Spinal cord (tissue), 10 donors: Measurements from ENCODE around the gene DCAF12. TPM values are rescaled to one million over a fixed set of nuclear protein-coding genes. Genes with fewer than 3 reads are reported as not detected.

Experiments used
- DNase-seq, 6 donors: peaks; one replicate each; pipeline versions ENCODE4 v3.0.0 to v3.0.0-alpha.2; 2013 to 2015; ENCODE audit warnings: low spot score in 6 of 6, low read depth in 4 of 6
- H3K27ac ChIP-seq: one replicate; pipeline ENCODE4 v1.5.1; 2013; ENCODE audit warnings: low read depth, low read length, control low read depth
- H3K27me3 ChIP-seq: one replicate; pipeline ENCODE4 v1.6.1; 2013; ENCODE audit warnings: low read length; ENCODE audit not compliant: control insufficient read depth, insufficient read depth
- H3K36me3 ChIP-seq: one replicate; pipeline ENCODE4 v1.6.1; 2013; ENCODE audit warnings: low read length; ENCODE audit not compliant: control insufficient read depth, insufficient read depth
- H3K4me1 ChIP-seq: one replicate; pipeline ENCODE4 v1.6.1; 2013; ENCODE audit warnings: low read length; ENCODE audit not compliant: control insufficient read depth, insufficient read depth
- H3K4me3 ChIP-seq: one replicate; pipeline ENCODE4 v1.5.1; 2013; ENCODE audit warnings: low read depth, low read length, control low read depth
- H3K9me3 ChIP-seq: one replicate; pipeline ENCODE4 v1.6.1; 2013; ENCODE audit warnings: low read length; ENCODE audit not compliant: control insufficient read depth, insufficient read depth
- WGBS: methylation state at CpG from one replicate; pipeline ENCODE4 v1.1.5; 2013; ENCODE audit warnings: missing lambda C conversion rate; ENCODE audit not compliant: insufficient coverage; 5-methylcytosine and 5-hydroxymethylcytosine counted together
- long read RNA-seq, 4 donors: transcript quantifications; one replicate each; lab custom pipeline, GENCODE V29; 2026
- polyA plus RNA-seq, 2 donors: library from polyadenylated mRNA; unstranded; fragments of 120-200 nt; gene quantifications; one replicate each; pipeline ENCODE4 v1.2.1, GENCODE V29; 2013; ENCODE audit not compliant: insufficient read length in 2 of 2
- total RNA-seq, 2 donors: library from RNA; depleted of rRNA in 1 of 2; stranded (reverse); fragments of 120-200 nt in 1 of 2; fragments of >200 nt in 1 of 2; gene quantifications; one replicate each; pipeline versions ENCODE4 v1.2.3 to v1.2.4, GENCODE V29; 2013 to 2014
- donor health status: healthy.

Gene DCAF12
- total RNA-seq (10 to 100 TPM; 32.3 to 41.0 TPM), polyA plus RNA-seq (10 to 100 TPM; 41.6 to 46.9 TPM)
- long read RNA-seq, donor 1, transcript DCAF12-201 (9 exons, 3,667 nt), result major isoform, 14 of 14 reads
- long read RNA-seq, donor 1, partial matches to known transcripts, result 0 of 14 reads
- long read RNA-seq, donor 1, other reads (novel, unspliced or antisense), result 0 of 14 reads
- long read RNA-seq, donor 2, transcript DCAF12-201 (9 exons, 3,667 nt), result major isoform, 7 of 7 reads
- long read RNA-seq, donor 2, partial matches to known transcripts, result 0 of 7 reads
- long read RNA-seq, donor 2, other reads (novel, unspliced or antisense), result 0 of 7 reads
- long read RNA-seq, donor 3, transcript DCAF12-201 (9 exons, 3,667 nt), result major isoform, 10 of 10 reads
- long read RNA-seq, donor 3, partial matches to known transcripts, result 0 of 10 reads
- long read RNA-seq, donor 3, other reads (novel, unspliced or antisense), result 0 of 10 reads
- long read RNA-seq, donor 4, transcript DCAF12-201 (9 exons, 3,667 nt), result major isoform, 12 of 19 reads
- long read RNA-seq, donor 4, partial matches to known transcripts, result 7 of 19 reads
- long read RNA-seq, donor 4, other reads (novel, unspliced or antisense), result 0 of 19 reads

DNA sequence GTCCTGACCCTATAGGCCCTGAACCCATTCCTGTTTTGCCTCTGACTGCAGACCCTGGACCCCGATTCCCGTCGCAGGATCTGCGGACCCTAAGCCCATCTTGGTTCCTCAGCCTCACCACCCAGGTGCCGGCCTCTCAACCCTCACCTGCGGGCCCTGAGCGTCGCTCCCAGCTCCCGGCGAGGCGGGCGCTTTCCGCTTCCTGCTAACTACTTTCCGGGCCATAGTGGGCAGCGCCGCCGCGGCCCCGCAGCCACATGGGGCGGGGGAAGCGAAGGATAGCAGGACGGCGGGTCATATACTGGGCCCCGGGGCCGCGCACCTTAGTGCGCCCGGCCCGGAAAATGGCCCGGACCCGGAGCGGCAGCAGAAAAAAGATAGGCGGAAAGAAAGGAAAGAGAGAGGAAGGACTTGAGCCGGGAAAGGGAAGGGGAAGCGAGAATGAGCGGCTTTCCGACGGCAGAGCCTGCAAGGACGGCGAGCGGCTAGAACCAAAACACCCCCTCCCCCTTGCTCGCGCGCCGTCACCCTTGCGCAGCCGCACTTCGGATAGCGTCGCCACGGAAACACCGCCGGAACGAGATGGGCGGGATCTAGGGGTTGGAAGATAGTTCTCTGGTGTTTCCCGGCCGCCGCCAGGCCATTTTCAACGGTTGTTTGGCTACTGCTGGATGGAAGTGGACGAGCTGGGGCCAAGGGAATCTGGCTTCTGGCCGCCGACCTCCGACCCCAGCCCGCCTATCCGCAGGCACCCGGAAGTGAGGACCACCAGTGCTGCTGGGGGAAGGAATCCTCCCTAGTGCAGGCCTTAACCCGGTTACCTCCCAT is at the start of gene DCAF12:
Gene DCAF12, minus strand, starts transcription at position 492 of the 828 bp plus-strand sequence. Its CDS starts 267 bp downstream, at position 225.
- Histone ChIP-seq H3K36me3 (peaks cover 6% of the 10 kb centered on the region), H3K9me3 (no peaks in the 10 kb centered on the region), H3K4me1 (peaks cover 15% of the 10 kb centered on the region), H3K27me3 (no peaks in the 10 kb centered on the region), H3K4me3 (peak within 1 kb of the TSS; percentile 89), H3K27ac (peak within 1 kb of the TSS; percentile 95)
- WGBS, result 0% methylated on average over 59 of the region's 67 CpGs
- DNase-seq, result peak; percentile 86 to 98 (median 90)

DNA sequence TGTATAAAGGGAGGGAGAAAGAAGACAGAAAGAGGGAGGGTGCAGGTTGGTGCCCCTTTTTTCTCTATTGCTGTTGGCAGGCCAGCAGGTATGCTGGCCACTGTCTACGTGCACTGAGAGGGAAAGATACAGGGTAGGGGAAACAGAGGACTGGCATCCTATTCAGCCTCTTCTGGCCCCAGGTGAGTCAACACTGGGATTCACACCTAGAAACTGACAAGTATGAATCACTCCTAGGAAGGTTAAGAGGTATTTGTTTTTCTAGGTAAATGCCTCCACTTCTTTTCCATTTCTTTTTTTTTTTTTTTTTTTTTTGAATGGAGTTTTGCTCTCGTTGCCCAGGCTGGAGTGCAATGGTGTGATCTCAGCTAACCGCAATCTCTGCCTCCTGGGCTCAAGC is 49.6 kb upstream of the DCAF12 start:
- no peak overlapping the region for H3K27ac ChIP-seq
- DNase-seq, result no peak
- peaks cover 12% of the 10 kb centered on the region for H3K4me1 ChIP-seq
- WGBS, result 86% methylated on average over 1 of the region's 3 CpGs
- no peaks in the 10 kb centered on the region for H3K27me3 ChIP-seq
- no peaks in the 10 kb centered on the region for H3K9me3 ChIP-seq
- no peak overlapping the region for H3K4me3 ChIP-seq
- H3K36me3 ChIP-seq, result no peaks in the 10 kb centered on the region

DNA sequence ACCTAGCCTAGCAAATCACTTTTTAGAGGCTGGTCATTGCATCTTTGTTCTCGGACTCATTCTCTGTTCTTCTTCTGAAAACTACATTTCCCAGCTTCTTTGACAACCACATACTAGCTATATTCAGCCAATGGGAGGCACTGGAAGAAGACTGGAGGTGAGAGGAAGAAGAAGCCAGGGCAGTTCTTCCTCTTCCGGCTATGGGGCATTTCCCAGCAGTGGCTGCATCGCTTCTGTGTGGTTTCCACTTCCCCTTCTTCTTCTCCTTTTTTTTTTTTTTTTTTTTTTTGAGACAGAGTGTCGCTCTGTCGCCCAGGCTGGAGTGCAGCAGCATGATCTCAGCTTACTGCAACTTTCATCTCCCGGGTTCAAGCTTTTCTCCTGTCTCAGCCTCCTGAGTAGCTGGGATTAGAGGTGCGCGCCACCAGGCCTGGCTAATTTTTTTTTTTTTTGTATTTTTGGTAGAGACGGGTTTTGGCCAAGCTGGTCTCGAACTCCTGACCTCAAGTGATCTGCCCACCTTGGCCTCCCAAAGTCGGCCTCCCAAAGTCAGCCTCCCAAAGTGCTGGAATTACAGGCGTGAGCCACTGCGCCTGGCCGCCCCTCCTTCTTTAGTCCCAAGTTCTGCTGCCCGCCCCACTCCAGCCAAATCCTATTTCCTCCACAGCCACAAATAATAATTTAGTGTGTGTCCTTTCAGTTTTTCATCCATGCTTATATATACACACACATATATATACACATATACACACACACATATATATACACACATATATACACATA is 45.4 kb upstream of the DCAF12 start:
- H3K36me3 ChIP-seq, result no peaks in the 10 kb centered on the region
- no peak overlapping the region for H3K4me3 ChIP-seq
- H3K9me3 ChIP-seq, result no peaks in the 10 kb centered on the region
- no peak for DNase-seq
- H3K27ac ChIP-seq, result no peak overlapping the region
- no peaks in the 10 kb centered on the region for H3K27me3 ChIP-seq
- 93% methylated on average over 3 of the region's 15 CpGs for WGBS
- H3K4me1 ChIP-seq, result peaks cover 4% of the 10 kb centered on the region

DNA sequence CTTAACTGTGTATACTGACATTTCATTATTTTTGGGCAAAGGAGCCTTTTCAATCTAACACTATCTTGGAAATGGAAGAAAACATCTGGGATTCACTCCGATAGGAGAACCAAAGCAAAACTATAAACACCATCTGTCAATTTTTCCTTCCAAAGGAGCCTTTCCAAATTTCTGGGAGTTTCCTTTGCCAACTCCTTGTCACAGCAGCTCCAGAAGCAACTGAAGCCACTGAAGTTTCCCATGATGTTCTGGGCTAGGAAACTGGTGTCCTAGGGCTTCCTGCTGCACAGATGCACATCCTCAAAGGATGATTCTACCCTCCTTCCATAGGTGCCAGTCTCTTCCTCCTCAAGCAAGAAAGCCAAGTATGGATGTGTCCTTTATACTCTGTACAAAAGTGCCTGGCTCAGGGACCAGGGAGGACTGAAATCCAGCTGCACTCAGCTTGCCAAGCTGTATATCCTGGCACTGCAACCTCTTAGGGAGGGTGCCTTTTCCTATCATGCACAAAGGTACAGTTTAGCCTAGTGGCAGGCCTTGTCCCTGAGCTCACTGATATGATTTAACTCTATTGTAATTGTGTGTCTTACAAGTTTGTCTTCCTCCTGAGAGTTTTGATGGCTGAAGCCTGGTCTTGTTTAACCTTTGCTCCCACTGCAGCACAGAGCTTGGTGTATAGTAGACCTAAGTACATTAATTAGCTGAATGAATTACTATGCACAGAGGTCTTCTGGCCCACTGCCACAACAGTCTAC is 43.9 kb upstream of the DCAF12 start:
- whole genome bisulfite sequencing, result 17% methylated on average over 1 of the region's 1 CpG
- Histone ChIP-seq H3K27ac (no peak overlapping the region), H3K9me3 (no peaks in the 10 kb centered on the region), H3K27me3 (no peaks in the 10 kb centered on the region), H3K4me1 (peaks cover 4% of the 10 kb centered on the region), H3K4me3 (no peak overlapping the region), H3K36me3 (no peaks in the 10 kb centered on the region)
- peak in 2 of 6 donors; percentile 18 to 77 for DNase-seq

DNA sequence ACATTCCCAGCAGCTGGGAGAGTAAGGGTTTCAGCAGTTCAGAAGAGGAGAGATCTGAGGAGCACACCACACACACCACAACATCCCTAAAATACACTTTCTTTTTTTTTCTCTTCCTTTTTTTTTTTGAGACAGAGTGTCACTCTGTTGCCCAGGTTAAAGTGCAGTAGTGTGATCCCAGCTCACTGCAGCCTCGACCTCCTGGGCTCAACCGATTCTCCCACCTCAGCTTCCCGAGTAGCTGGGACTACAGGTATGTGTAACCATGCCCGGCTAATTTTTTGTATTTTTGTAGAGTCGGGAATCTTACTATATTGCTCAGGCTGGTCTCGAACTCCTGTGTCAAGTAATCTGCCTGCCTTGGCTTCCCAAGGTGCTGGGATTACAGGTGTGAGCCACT is 42.6 kb upstream of the DCAF12 start:
- no peak overlapping the region for H3K27ac ChIP-seq
- H3K27me3 ChIP-seq, result no peaks in the 10 kb centered on the region
- DNase-seq, result no peak
- H3K36me3 ChIP-seq, result no peaks in the 10 kb centered on the region
- H3K4me1 ChIP-seq, result peaks cover 4% of the 10 kb centered on the region
- H3K4me3 ChIP-seq, result no peak overlapping the region
- H3K9me3 ChIP-seq, result no peaks in the 10 kb centered on the region
- WGBS, result 98% methylated on average over 5 of the region's 6 CpGs

DNA sequence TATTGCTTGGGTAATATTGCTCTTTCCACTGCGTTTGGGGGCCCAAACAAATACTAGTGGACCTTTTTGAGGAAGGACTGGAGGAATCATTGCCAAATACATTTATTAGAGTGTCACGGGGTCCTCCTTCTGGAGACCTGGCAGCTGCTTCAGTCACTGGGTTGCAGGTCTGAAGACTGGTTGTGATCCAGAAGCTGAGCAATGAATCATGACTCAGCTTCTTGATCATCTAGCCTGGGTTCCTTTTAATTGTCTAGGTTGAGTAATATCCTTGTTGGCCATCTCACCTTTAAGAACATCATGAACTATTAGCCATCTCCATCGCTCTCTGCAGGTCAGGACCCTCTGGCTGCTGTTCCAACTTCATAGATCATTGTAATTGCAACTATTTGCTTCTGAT is 36.9 kb upstream of the DCAF12 start:
- WGBS, result 80% methylated on average over 1 of the region's 3 CpGs
- H3K4me1 ChIP-seq, result no peaks in the 10 kb centered on the region

DNA sequence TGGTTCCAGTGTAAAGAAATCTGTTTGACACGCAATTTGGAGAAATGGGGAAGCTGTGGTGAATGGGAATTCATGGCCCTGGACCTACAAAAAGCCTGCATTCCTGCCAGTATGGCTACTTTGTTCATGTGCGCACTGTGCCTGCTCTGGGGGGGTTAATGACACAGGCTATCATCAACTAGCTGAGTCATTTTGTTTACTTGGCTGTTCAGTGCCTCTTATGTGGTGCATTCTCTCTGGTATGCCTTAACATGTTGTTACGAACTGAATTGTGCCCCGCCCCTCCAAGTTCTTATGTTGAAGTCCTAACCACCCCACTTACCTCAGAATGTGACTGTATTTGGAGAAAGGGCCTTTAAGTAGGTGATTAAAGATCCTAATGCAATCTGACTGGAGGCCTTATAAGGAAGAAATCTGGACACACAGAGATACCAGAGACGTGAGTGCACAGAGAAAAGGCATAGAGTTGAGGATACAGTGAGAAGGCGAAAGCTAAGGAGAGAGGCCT is 31.9 kb upstream of the DCAF12 start:
- WGBS, result 80% methylated on average over 1 of the region's 6 CpGs

More for the DNA sequence above, 36.9 kb upstream of the DCAF12 start:
- Histone ChIP-seq H3K4me3 (no peak overlapping the region), H3K36me3 (no peaks in the 10 kb centered on the region), H3K27me3 (no peaks in the 10 kb centered on the region), H3K27ac (no peak overlapping the region), H3K9me3 (no peaks in the 10 kb centered on the region)
- no peak for DNase-seq

DNA sequence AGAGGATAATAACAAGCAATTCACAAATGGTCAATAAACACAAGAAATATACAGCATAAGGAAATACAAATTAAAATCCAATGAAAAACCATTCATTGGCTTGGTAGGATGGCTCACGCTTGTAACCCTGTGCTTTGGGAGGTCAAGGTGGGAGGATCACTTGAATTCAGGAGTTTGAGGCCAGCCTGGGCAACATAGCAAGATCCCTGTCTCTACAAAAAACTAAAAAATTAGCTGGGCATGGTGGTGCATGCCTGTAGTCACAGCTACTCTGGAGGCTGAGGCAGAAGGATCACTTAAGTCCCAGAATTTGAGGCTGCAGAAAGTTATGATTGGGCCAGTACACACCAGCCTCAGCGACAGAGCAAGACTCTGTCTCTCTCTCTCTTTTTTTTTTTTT is 31.4 kb upstream of the DCAF12 start:
- Histone ChIP-seq H3K4me3 (no peak overlapping the region), H3K9me3 (no peaks in the 10 kb centered on the region), H3K27me3 (no peaks in the 10 kb centered on the region), H3K36me3 (no peaks in the 10 kb centered on the region), H3K27ac (no peak overlapping the region), H3K4me1 (no peaks in the 10 kb centered on the region)
- no peak for DNase-seq
- WGBS, result 100% methylated on average over 1 of the region's 2 CpGs

More for the DNA sequence above, 31.9 kb upstream of the DCAF12 start:
- Histone ChIP-seq H3K4me1 (no peaks in the 10 kb centered on the region), H3K27ac (no peak overlapping the region), H3K27me3 (no peaks in the 10 kb centered on the region), H3K36me3 (no peaks in the 10 kb centered on the region), H3K9me3 (no peaks in the 10 kb centered on the region), H3K4me3 (no peak overlapping the region)
- no peak for DNase-seq
